GM12878 (cell line): Measurements from ENCODE around the gene NTM. TPM values are rescaled to one million over a fixed set of nuclear protein-coding genes. Genes with fewer than 3 reads are reported as not detected.

Source experiments
- ATAC-seq: fragments of 200-7000 bp; cut with Tn5 transposase; 3 replicates; pipeline ENCODE4 v1.9.1; 2020; ENCODE audit warnings: mild to moderate bottlenecking, moderate library complexity
- BruUV-seq: library from RNA; stranded (reverse); fragments of 400-500 nt; replicated peaks from 2 replicates; lab custom pipeline; 2021; lab: Mats Ljungman, UMichigan
- CTCF ChIA-PET: fragments of 300-600 bp; sonication (Branson Sonifier 250); formaldehyde crosslinking; extraction: SDS; loops from one replicate; lab custom pipeline; 2021; ENCODE audit warnings: inconsistent platforms; lab: Yijun Ruan, JAX
- POLR2A ChIA-PET: fragments of 350-600 bp; formaldehyde crosslinking; extraction: SDS; loops from one replicate; lab custom pipeline; 2021; ENCODE audit warnings: inconsistent platforms; lab: Charles Lee
- RAD21 ChIA-PET: fragments of 300-600 bp; sonication (Branson Sonifier 250); formaldehyde crosslinking; loops from one replicate; lab custom pipeline; 2023; ENCODE audit warnings: antibody characterized with exemption; ENCODE audit not compliant: unreplicated experiment; lab: Charles Lee
- SMC1A ChIA-PET: fragments of 300-600 bp; sonication (Branson Sonifier 250); formaldehyde crosslinking; loops from one replicate; lab custom pipeline; 2023; ENCODE audit not compliant: unreplicated experiment, uncharacterized antibody; lab: Charles Lee
- DNase-seq: peaks from one replicate; pipeline ENCODE4 v3.0.0-alpha.2; 2011; ENCODE audit warnings: low read depth, low spot score
- FAIRE-seq: peaks from 3 replicates; lab custom pipeline; 2011; peaks lifted over from hg19 to GRCh38; lab: Jason Lieb, UNC
- H2AFZ ChIP-seq: 2 replicates; pipeline ENCODE4 v1.6.0; 2011; ENCODE audit warnings: low read depth, low read length, control low read depth; ENCODE audit not compliant: control insufficient read depth
- H3K27ac ChIP-seq: 2 replicates; pipeline ENCODE4 v1.5.1; 2011; ENCODE audit warnings: control low read depth; ENCODE audit not compliant: control insufficient read depth, insufficient read depth
- H3K27me3 ChIP-seq, 2 experiments: replicated peaks in 1 of 2; 2 replicates each; pipeline versions ENCODE4 v1.6.0 to v1.6.1; 2011; ENCODE audit warnings: low read length in 1 of 2; ENCODE audit not compliant: control insufficient read depth in 2 of 2, insufficient read depth in 2 of 2
- H3K36me3 ChIP-seq, 2 experiments: 2 replicates each; pipeline ENCODE4 v1.5.1; 2011; ENCODE audit warnings: low read length in 1 of 2; ENCODE audit not compliant: control insufficient read depth in 2 of 2, insufficient read depth in 2 of 2
- H3K4me1 ChIP-seq: 2 replicates; pipeline ENCODE4 v1.6.1; 2011; ENCODE audit warnings: mild to moderate bottlenecking, low read length, moderate library complexity, mixed read lengths; ENCODE audit not compliant: control insufficient read depth, insufficient read depth
- H3K4me2 ChIP-seq: 2 replicates; pipeline ENCODE4 v1.6.0; 2011; ENCODE audit warnings: control low read depth; ENCODE audit not compliant: control insufficient read depth, insufficient read depth
- H3K4me3 ChIP-seq: fragments of 200-600 bp; sonication (generic); 2 replicates; pipeline ENCODE4 v1.5.1; 2016
- H3K79me2 ChIP-seq: 2 replicates; pipeline ENCODE4 v1.6.0; 2011; ENCODE audit warnings: low read length; ENCODE audit not compliant: control insufficient read depth, insufficient read depth
- H3K9ac ChIP-seq: 2 replicates; pipeline ENCODE4 v1.8.0; 2011; ENCODE audit warnings: low read length, control low read depth, mixed read lengths; ENCODE audit not compliant: control insufficient read depth, insufficient read depth
- H3K9me3 ChIP-seq: replicated peaks from 3 replicates; pipeline ENCODE4 v1.5.1; 2011; ENCODE audit warnings: mild to moderate bottlenecking, low read length; ENCODE audit not compliant: control insufficient read depth, insufficient read depth
- H4K20me1 ChIP-seq: 2 replicates; pipeline ENCODE4 v1.6.0; 2011; ENCODE audit not compliant: control insufficient read depth, insufficient read depth
- BACH1 ChIP-seq: fragments of 450-650 bp; IDR thresholded peaks from 2 replicates; pipeline ENCODE4 v1.6.1; 2017; ENCODE audit warnings: mild to moderate bottlenecking, borderline replicate concordance
- EED ChIP-seq: sonication (generic); IDR thresholded peaks from 2 replicates; pipeline ENCODE4 v1.6.1; 2016; ENCODE audit warnings: antibody characterized with exemption, low read depth
- JUNB ChIP-seq: IDR thresholded peaks from 2 replicates; pipeline ENCODE4 v1.6.1; 2016; ENCODE audit warnings: antibody characterized with exemption, mild to moderate bottlenecking
- JUND ChIP-seq: IDR thresholded peaks from 2 replicates; pipeline ENCODE4 v1.6.1; 2012; ENCODE audit warnings: low read depth, mild to moderate bottlenecking, low read length, improper control_type of control experiment, moderate library complexity
- NR2C1 ChIP-seq: fragments of 450-650 bp; IDR thresholded peaks from 2 replicates; pipeline ENCODE4 v1.6.1; 2017; ENCODE audit warnings: antibody characterized with exemption, mild to moderate bottlenecking, moderate library complexity
- PML ChIP-seq: IDR thresholded peaks from 2 replicates; pipeline ENCODE4 v1.6.1; 2012; ENCODE audit warnings: low read length, inconsistent platforms
- POLR2A ChIP-seq: IDR thresholded peaks from 2 replicates; pipeline ENCODE4 v1.6.1; 2011; ENCODE audit warnings: low read depth, mild to moderate bottlenecking, low read length
- POLR2AphosphoS2 ChIP-seq: IDR thresholded peaks from 2 replicates; pipeline ENCODE4 v1.6.1; 2011; ENCODE audit warnings: low read depth, mild to moderate bottlenecking, low read length, improper control_type of control experiment, moderate library complexity
- RB1 ChIP-seq: fragments of 450-650 bp; formaldehyde crosslinking; IDR thresholded peaks from 2 replicates; pipeline ENCODE4 v1.6.1; 2017; ENCODE audit warnings: mild to moderate bottlenecking, borderline replicate concordance
- WGBS: methylation state at CpG from one replicate; pipeline ENCODE4 v1.1.6; 2016; ENCODE audit warnings: low lambda C conversion rate; ENCODE audit not compliant: insufficient replicate concordance, insufficient coverage; ENCODE audit errors: missing lambda C conversion rate; 5-methylcytosine and 5-hydroxymethylcytosine counted together
- in situ Hi-C: fragments of 300-500 bp; cut with MboI; formaldehyde crosslinking; loops from 9 replicates; pipeline ENCODE4 v1.14.3; 2018; ENCODE audit warnings: mixed read lengths
- intact Hi-C: fragments of 100-400 bp; cut with micrococcal nuclease; formaldehyde crosslinking; loops from one replicate; pipeline ENCODE4 v1.14.2; 2022; ENCODE audit not compliant: unreplicated experiment
- polyA plus RNA-seq, 11 experiments: library from polyadenylated mRNA; depleted of rRNA in 4 of 11; unstranded in 6 of 11; stranded (reverse) in 5 of 11; fragments of >200 nt; fragmentation: Nextera tagmentation in 4 of 11; fragmentation: Illumina TruSeq in 1 of 11; extraction: Ambion mirVana in 4 of 11; extraction: Trizol in 1 of 11; gene quantifications; 1 replicate in 1 of 11; 2 replicates in 10 of 11; pipeline versions ENCODE4 v1.2.1 to v1.2.3, GENCODE V29; 2011 to 2016; ENCODE audit warnings: inconsistent platforms in 2 of 11, missing spikeins in 2 of 11, low read depth in 1 of 11
- total RNA-seq, 4 experiments: library from RNA; depleted of rRNA in 3 of 4; stranded (reverse); fragments of >200 nt in 3 of 4; fragmentation: Illumina TruSeq in 1 of 4; extraction: Trizol in 1 of 4; gene quantifications; 2 replicates each; pipeline versions ENCODE4 v1.2.1 to v1.2.3, GENCODE V29; 2013 to 2021
- TF ChIP-seq, protein P1 (sequence below): IDR thresholded peaks from 2 replicates; pipeline ENCODE4 v1.6.1; 2011; ENCODE audit warnings: low read depth, mild to moderate bottlenecking, low read length, moderate library complexity, borderline replicate concordance; ENCODE audit errors: extremely low read depth
- TF ChIP-seq, protein P2 (sequence below): fragments of 450-650 bp; IDR thresholded peaks from 2 replicates; pipeline ENCODE4 v1.6.1; 2018; ENCODE audit warnings: borderline replicate concordance, mild to moderate bottlenecking; ENCODE audit not compliant: partially characterized antibody
- TF ChIP-seq, protein P3 (sequence below): IDR thresholded peaks from 2 replicates; pipeline ENCODE4 v1.6.1; 2011; ENCODE audit warnings: mild to moderate bottlenecking, low read depth, low read length, moderate library complexity; ENCODE audit not compliant: insufficient replicate concordance

Gene NTM
- total and polyA plus RNA-seq, 10 of the 15 experiments (the other 5 are each of a cell fraction or from before 2014, with no cell fraction given) = not detected

DNA sequence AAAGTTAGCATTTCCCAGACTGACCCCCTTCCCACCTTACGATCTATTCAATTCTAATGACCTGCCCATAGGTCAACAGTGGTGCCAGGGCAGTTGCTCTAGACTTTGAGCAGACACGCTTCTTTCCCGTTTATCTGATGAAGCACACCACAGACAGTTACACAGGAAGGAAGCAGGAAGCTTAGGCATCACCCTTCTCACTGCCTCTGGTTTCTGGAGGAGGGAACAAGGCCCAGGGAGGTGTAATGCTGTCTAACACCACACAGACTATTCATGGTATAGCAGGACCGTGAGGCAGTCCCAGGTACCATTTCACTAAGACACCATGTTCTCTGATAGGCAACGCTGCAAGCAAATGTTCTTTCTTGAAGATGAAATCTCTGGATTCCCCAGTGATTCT lies 279.4 kb downstream of the NTM start (continued):
- no peak for TF ChIP-seq BACH1
- TF ChIP-seq PML = no peak

DNA sequence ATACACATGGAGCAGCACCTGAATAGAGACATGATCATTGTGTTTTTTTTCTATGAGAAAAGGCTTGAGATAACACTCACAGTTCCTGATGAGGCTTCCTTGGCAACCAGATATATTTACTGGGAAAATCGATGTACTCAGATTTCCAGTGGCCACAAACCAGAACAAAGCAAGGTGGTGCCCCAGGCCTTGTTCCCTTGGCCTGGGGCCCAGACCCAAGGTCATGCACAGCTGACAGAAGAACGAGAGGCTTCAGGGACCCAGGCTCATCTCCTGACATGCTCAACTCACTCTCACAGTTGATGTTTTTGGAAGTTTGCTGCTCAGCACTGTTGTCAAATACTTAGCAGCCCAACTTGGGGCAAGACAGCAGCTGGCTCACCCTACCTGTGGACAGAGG lies 281.8 kb downstream of the NTM start:
- SMC1A ChIA-PET = no interaction called here
- H4K20me1 ChIP-seq = no peaks in the 10 kb centered on the region
- no peak overlapping the region for H3K4me2 ChIP-seq
- TF ChIP-seq, protein P1, sequence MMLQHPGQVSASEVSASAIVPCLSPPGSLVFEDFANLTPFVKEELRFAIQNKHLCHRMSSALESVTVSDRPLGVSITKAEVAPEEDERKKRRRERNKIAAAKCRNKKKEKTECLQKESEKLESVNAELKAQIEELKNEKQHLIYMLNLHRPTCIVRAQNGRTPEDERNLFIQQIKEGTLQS = no peak
- TF ChIP-seq, protein P2, sequence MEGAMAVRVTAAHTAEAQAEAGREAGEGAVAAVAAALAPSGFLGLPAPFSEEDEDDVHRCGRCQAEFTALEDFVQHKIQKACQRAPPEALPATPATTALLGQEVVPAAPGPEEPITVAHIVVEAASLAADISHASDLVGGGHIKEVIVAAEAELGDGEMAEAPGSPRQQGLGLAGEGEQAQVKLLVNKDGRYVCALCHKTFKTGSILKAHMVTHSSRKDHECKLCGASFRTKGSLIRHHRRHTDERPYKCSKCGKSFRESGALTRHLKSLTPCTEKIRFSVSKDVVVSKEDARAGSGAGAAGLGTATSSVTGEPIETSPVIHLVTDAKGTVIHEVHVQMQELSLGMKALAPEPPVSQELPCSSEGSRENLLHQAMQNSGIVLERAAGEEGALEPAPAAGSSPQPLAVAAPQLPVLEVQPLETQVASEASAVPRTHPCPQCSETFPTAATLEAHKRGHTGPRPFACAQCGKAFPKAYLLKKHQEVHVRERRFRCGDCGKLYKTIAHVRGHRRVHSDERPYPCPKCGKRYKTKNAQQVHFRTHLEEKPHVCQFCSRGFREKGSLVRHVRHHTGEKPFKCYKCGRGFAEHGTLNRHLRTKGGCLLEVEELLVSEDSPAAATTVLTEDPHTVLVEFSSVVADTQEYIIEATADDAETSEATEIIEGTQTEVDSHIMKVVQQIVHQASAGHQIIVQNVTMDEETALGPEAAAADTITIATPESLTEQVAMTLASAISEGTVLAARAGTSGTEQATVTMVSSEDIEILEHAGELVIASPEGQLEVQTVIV = no peak
- no peak for TF ChIP-seq EED
- no peak for TF ChIP-seq JUND
- TF ChIP-seq JUNB = no peak
- TF ChIP-seq RB1 = no peak
- TF ChIP-seq POLR2AphosphoS2 = no peak
- TF ChIP-seq, protein P3, sequence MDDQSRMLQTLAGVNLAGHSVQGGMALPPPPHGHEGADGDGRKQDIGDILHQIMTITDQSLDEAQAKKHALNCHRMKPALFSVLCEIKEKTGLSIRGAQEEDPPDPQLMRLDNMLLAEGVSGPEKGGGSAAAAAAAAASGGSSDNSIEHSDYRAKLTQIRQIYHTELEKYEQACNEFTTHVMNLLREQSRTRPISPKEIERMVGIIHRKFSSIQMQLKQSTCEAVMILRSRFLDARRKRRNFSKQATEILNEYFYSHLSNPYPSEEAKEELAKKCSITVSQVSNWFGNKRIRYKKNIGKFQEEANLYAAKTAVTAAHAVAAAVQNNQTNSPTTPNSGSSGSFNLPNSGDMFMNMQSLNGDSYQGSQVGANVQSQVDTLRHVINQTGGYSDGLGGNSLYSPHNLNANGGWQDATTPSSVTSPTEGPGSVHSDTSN = no peak
- TF ChIP-seq POLR2A = no peak
- no peak for TF ChIP-seq NR2C1
- no peak overlapping the region for H3K27ac ChIP-seq
- FAIRE-seq (no peak), ATAC-seq (no peak), DNase-seq (no peak)
- RAD21 ChIA-PET = interaction anchor here (1.3 kb wide), 1 partner anchor 22 kb away, joined by 3 read pairs; no protein-coding TSS in a partner anchor
- intact Hi-C loops (no loop called here), in situ Hi-C loops (no loop called here)
- H3K27me3 ChIP-seq = peaks cover 0 to 2% of the 10 kb centered on the region in 2 experiments; a peak in 2 of 4 replicates
- BruUV-seq = no TSS peak
- no peaks in the 10 kb centered on the region for H3K79me2 ChIP-seq
- H2AFZ ChIP-seq = no peak overlapping the region
- no peak overlapping the region for H3K4me3 ChIP-seq
- H3K4me1 ChIP-seq = 0 out of 2 replicates have a peak, but pooled peaks cover 2% of the 10 kb centered on the region
- WGBS = 0% methylated on average over 2 of the region's 2 CpGs
- H3K9ac ChIP-seq = no peak overlapping the region
- no peaks in the 10 kb centered on the region; the same call in 2 of the 3 replicates for H3K9me3 ChIP-seq
- no peaks in the 10 kb centered on the region for H3K36me3 ChIP-seq
- POLR2A ChIA-PET = no interaction called here
- CTCF ChIA-PET = no interaction called here
